Glomerular visceral epithelial cell (primary cell): Measurements from ENCODE around the gene PARL.
"Not testable (repeated sequence)": the region's sequence is repeated elsewhere in the genome, so short reads cannot be mapped to it uniquely, and the experiment has no call there.

Source experiments
- DNase-seq: peaks from one replicate; pipeline ENCODE4 v3.0.0-alpha.2; 2016; ENCODE audit errors: extremely low spot score

The PARL gene

DNA sequence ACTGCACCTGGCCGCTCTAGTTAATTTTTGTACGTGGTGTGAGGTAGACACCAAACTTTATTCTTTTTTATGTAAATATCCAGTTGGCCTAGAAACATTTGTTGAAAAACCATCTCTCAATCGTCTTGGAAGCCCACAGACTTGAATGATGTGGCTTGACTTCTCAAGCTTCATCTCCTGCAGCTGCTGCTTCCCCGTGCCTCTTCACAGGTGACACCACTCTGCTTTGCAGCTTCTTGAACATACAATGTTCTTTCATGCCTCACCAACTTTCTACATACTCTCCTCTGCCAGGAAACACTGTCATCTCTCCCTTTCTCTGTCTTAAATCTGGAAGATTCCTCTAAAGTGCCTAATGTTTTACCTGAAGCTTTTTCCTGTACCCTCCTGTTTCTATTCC lies 94.9 kb downstream of the PARL start:
- no peak for DNase-seq

GRCh38 chr3:183784503-183784902 lies 100.2 kb downstream of the PARL start:
- DNase-seq: not testable (repeated sequence)

GRCh38 chr3:183782576-183783276 lies 102.0 kb downstream of the PARL start:
- DNase-seq: no peak

- no peak for DNase-seq
Observed at GRCh38 chr3:183781246-183781645, 103.4 kb downstream of the PARL start.

DNA sequence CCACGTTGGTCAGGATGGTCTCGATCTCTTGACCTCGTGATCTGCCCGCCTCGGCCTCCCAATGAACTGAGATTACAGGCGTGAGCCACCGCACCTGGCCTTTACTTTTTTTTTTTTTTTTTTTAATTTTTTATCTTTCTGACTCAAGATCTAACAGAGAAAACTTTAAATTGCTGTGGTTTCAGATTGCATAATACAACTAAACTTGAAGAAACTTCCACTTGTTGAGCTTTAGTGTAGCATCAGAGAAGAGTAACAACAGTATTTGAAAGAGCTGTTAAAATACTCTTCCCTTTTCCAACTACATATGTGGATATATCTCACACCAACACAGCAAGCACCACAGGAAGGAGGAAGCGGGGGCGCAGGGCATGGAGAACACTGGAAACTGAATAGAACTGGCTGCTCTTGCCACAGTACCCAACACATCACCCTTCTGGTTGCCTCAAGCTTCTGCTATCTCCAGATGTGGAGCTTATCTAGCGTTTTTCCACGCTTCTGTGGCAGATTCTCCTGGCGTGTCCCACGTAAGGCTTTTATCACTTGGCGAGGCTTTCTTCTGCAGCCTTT lies 104.7 kb downstream of the PARL start:
- DNase-seq: no peak
